OCI-LY3 (cell line): ENCODE data around the gene CHST13.

ENCODE experiments used
- H2AFZ ChIP-seq: fragments of 200-600, 300-600 bp; shearing (Covaris generic); 2 replicates; pipeline ENCODE4 v1.6.0; 2014; ENCODE audit warnings: antibody characterized with exemption, low read depth, low read length
- H3K27ac ChIP-seq: fragments of 200-600, 300-600 bp; sonication (generic); 2 replicates; pipeline ENCODE4 v1.5.1; 2014; ENCODE audit warnings: mild to moderate bottlenecking, low read length, moderate library complexity, mixed read lengths
- H3K27me3 ChIP-seq: fragments of 200-600, 300-600 bp; sonication (generic); 2 replicates; pipeline ENCODE4 v1.6.1; 2014; ENCODE audit warnings: low read depth, low read length, mixed read lengths
- H3K36me3 ChIP-seq: fragments of 200-600, 300-600 bp; sonication (generic); replicated peaks from 2 replicates; pipeline ENCODE3; 2014; ENCODE audit warnings: low read depth, low read length, mixed read lengths
- H3K4me1 ChIP-seq: fragments of 300-600, 200-600 bp; sonication (generic); 2 replicates; pipeline ENCODE4 v1.6.1; 2014; ENCODE audit warnings: low read length, mixed read lengths
- H3K4me2 ChIP-seq: fragments of 200-600, 300-600 bp; sonication (generic); 2 replicates; pipeline ENCODE4 v1.6.1; 2014; ENCODE audit warnings: low read length, mixed read lengths
- H3K4me3 ChIP-seq: fragments of 300-600, 200-600 bp; sonication (generic); 2 replicates; pipeline ENCODE4 v1.5.1; 2014; ENCODE audit warnings: antibody characterized with exemption, mild to moderate bottlenecking, low read length, moderate library complexity
- H3K79me2 ChIP-seq: fragments of 300-600, 200-600 bp; shearing (Covaris generic); 2 replicates; pipeline ENCODE4 v1.6.1; 2014; ENCODE audit warnings: mild to moderate bottlenecking, low read length, mixed read lengths
- H3K9ac ChIP-seq: fragments of 300-600, 200-600 bp; shearing (Covaris generic); 2 replicates; pipeline ENCODE4 v1.6.0; 2014; ENCODE audit warnings: mild to moderate bottlenecking, low read length, moderate library complexity
- H3K9me3 ChIP-seq: fragments of 200-600, 300-600 bp; shearing (Covaris generic); 2 replicates; pipeline ENCODE4 v1.6.1; 2014; ENCODE audit warnings: low read length, mixed read lengths; ENCODE audit not compliant: insufficient read depth
- H4K20me1 ChIP-seq: fragments of 200-600, 300-600 bp; sonication (generic); 2 replicates; pipeline ENCODE4 v1.6.1; 2016; ENCODE audit warnings: low read length, mixed read lengths; ENCODE audit not compliant: insufficient read depth
- CTCF ChIP-seq: fragments of 200-600, 300-600 bp; sonication (generic); IDR thresholded peaks from 2 replicates; pipeline ENCODE4 v1.5.1; 2014; ENCODE audit warnings: antibody characterized with exemption, low read length, low read depth
- EZH2phosphoT487 ChIP-seq: fragments of 200-600 bp; shearing (Covaris generic); IDR thresholded peaks from 2 replicates; pipeline ENCODE4 v1.6.1; 2018; ENCODE audit warnings: antibody characterized with exemption, mixed run types, low read depth

CHST13 gene

GRCh38 chr3:126538316-126538715 lies 14.4 kb downstream of the CHST13 start:
- Histone ChIP-seq H3K27me3 (peaks cover 7% of the 10 kb centered on the region; the same call in 1 of the 2 replicates), H3K4me1 (no peaks in the 10 kb centered on the region), H3K36me3 (no peaks in the 10 kb centered on the region), H3K79me2 (no peaks in the 10 kb centered on the region), H3K4me2 (no peak overlapping the region), H4K20me1 (no peaks in the 10 kb centered on the region), H3K9me3 (no peaks in the 10 kb centered on the region), H3K4me3 (no peak overlapping the region), H3K27ac (no peak overlapping the region), H2AFZ (no peak overlapping the region), H3K9ac (no peak overlapping the region)
- TF ChIP-seq EZH2phosphoT487 (no peak), CTCF (no peak)

- H2AFZ ChIP-seq = no peak overlapping the region
- H3K4me3 ChIP-seq = no peak overlapping the region
- H3K27ac ChIP-seq = no peak overlapping the region
- no peaks in the 10 kb centered on the region for H4K20me1 ChIP-seq
- H3K27me3 ChIP-seq = 0 out of 2 replicates have a peak, but pooled peaks cover under 1% of the 10 kb centered on the region
- no peak for TF ChIP-seq EZH2phosphoT487
- no peak for TF ChIP-seq CTCF
- H3K4me1 ChIP-seq = no peaks in the 10 kb centered on the region
- H3K9ac ChIP-seq = no peak overlapping the region
- H3K36me3 ChIP-seq = no peaks in the 10 kb centered on the region
- no peak overlapping the region for H3K4me2 ChIP-seq
- no peaks in the 10 kb centered on the region for H3K79me2 ChIP-seq
- no peaks in the 10 kb centered on the region for H3K9me3 ChIP-seq
These were observed 15.0 kb downstream of the CHST13 start for GRCh38 chr3:126538966-126539365.

GRCh38 chr3:126539558-126540250 lies 15.7 kb downstream of the CHST13 start:
- H3K4me2 ChIP-seq = no peak overlapping the region
- no peak overlapping the region for H3K9ac ChIP-seq
- no peak overlapping the region for H3K4me3 ChIP-seq
- no peak overlapping the region for H3K27ac ChIP-seq
- no peaks in the 10 kb centered on the region for H4K20me1 ChIP-seq
- H2AFZ ChIP-seq = no peak overlapping the region
- no peaks in the 10 kb centered on the region for H3K9me3 ChIP-seq
- no peaks in the 10 kb centered on the region for H3K4me1 ChIP-seq
- no peaks in the 10 kb centered on the region for H3K79me2 ChIP-seq
- TF ChIP-seq CTCF (no peak), EZH2phosphoT487 (no peak)
- H3K36me3 ChIP-seq = no peaks in the 10 kb centered on the region
- H3K27me3 ChIP-seq = no peaks in the 10 kb centered on the region

GRCh38 chr3:126540342-126540849 lies 16.4 kb downstream of the CHST13 start:
- TF ChIP-seq EZH2phosphoT487 (no peak), CTCF (no peak)
- Histone ChIP-seq H3K27ac (no peak overlapping the region), H3K4me2 (no peak overlapping the region), H2AFZ (no peak overlapping the region), H4K20me1 (no peaks in the 10 kb centered on the region), H3K4me1 (no peaks in the 10 kb centered on the region), H3K9me3 (no peaks in the 10 kb centered on the region), H3K27me3 (no peaks in the 10 kb centered on the region), H3K79me2 (no peaks in the 10 kb centered on the region), H3K36me3 (no peaks in the 10 kb centered on the region), H3K9ac (no peak overlapping the region), H3K4me3 (no peak overlapping the region)
